PC-3 (cell line): Measurements from ENCODE around the gene STXBP5. TPM values are rescaled to one million over a fixed set of nuclear protein-coding genes. Genes with fewer than 3 reads are reported as not detected.

Experiments used
- ATAC-seq: fragments of 200-7000 bp; cut with Tn5 transposase; 2 replicates; pipeline ENCODE4 v1.9.1; 2020; ENCODE audit warnings: mild to moderate bottlenecking, moderate library complexity
- BruUV-seq: library from RNA; stranded (reverse); fragments of 400-500 nt; replicated peaks from 2 replicates; lab custom pipeline; 2021; lab: Mats Ljungman, UMichigan
- CTCF ChIA-PET: fragments of 300-600 bp; sonication (Branson Sonifier 250); formaldehyde crosslinking; loops from one replicate; lab custom pipeline; 2022; ENCODE audit warnings: antibody characterized with exemption; lab: Charles Lee
- POLR2A ChIA-PET: fragments of 300-600 bp; sonication (Branson Sonifier 250); formaldehyde crosslinking; loops from one replicate; lab custom pipeline; 2022; ENCODE audit warnings: antibody characterized with exemption; ENCODE audit not compliant: unreplicated experiment; lab: Charles Lee
- DNase-seq: peaks from one replicate; pipeline ENCODE4 v3.0.0-alpha.2; 2015
- H2AFZ ChIP-seq: fragments of 300-600 bp; sonication (generic); 2 replicates; pipeline ENCODE4 v1.6.0; 2016; ENCODE audit warnings: antibody characterized with exemption, low read length
- H3F3A ChIP-seq: fragments of 300-600 bp; sonication (generic); one replicate; pipeline ENCODE4 v1.6.0; 2017; ENCODE audit warnings: antibody characterized with exemption, low read length, control low read depth, mild to moderate bottlenecking; ENCODE audit not compliant: unreplicated experiment
- H3K27ac ChIP-seq: fragments of 300-600 bp; sonication (generic); 2 replicates; pipeline ENCODE4 v1.5.1; 2016; ENCODE audit warnings: mild to moderate bottlenecking, low read length
- H3K27me3 ChIP-seq: fragments of 300-600 bp; sonication (generic); 2 replicates; pipeline ENCODE4 v1.6.1; 2016; ENCODE audit warnings: low read length, mixed read lengths
- H3K36me3 ChIP-seq: fragments of 300-600 bp; sonication (generic); 2 replicates; pipeline ENCODE4 v1.6.1; 2016; ENCODE audit warnings: low read depth, mixed run types, low read length, mixed read lengths
- H3K4me1 ChIP-seq: fragments of 300-600 bp; sonication (generic); 2 replicates; pipeline ENCODE4 v1.5.1; 2016; ENCODE audit warnings: low read length; ENCODE audit not compliant: insufficient read depth
- H3K4me2 ChIP-seq: fragments of 300-600 bp; sonication (generic); 2 replicates; pipeline ENCODE4 v1.6.0; 2016; ENCODE audit warnings: low read length
- H3K4me3 ChIP-seq: fragments of 300-600 bp; sonication (generic); 2 replicates; pipeline ENCODE4 v1.5.1; 2016; ENCODE audit warnings: mild to moderate bottlenecking, low read length, mixed read lengths
- H3K79me2 ChIP-seq: fragments of 300-600 bp; sonication (generic); 2 replicates; pipeline ENCODE4 v1.6.1; 2017; ENCODE audit warnings: low read length, mixed read lengths
- H3K9ac ChIP-seq: fragments of 300-600 bp; sonication (generic); 2 replicates; pipeline ENCODE4 v1.6.0; 2016; ENCODE audit warnings: mild to moderate bottlenecking, low read length
- H3K9me2 ChIP-seq: fragments of 300-600 bp; sonication (generic); replicated peaks from 2 replicates; pipeline ENCODE4 v1.6.1; 2016; ENCODE audit warnings: mixed run types, low read length, mixed read lengths
- H3K9me3 ChIP-seq: fragments of 300-600 bp; sonication (generic); 2 replicates; pipeline ENCODE4 v1.6.1; 2016; ENCODE audit warnings: low read length, mixed read lengths
- H4K20me1 ChIP-seq: fragments of 300-600 bp; sonication (generic); 2 replicates; pipeline ENCODE4 v1.6.1; 2016; ENCODE audit warnings: low read length, mixed read lengths
- EZH2 ChIP-seq: fragments of 300-600 bp; sonication (generic); IDR thresholded peaks from one replicate; pipeline ENCODE4 v1.6.1; 2017; ENCODE audit warnings: antibody characterized with exemption, mild to moderate bottlenecking, low read length; ENCODE audit not compliant: unreplicated experiment
- EZH2phosphoT487 ChIP-seq: fragments of 300-600 bp; sonication (generic); IDR thresholded peaks from 2 replicates; pipeline ENCODE4 v1.6.1; 2018; ENCODE audit warnings: mild to moderate bottlenecking, antibody characterized with exemption, low read length, borderline replicate concordance
- intact Hi-C: fragments of 100-400 bp; cut with micrococcal nuclease; formaldehyde crosslinking; loops from 2 replicates; pipeline ENCODE4 v1.9.0; 2023
- total RNA-seq: library from RNA; depleted of rRNA; stranded (reverse); fragments of >200 nt; gene quantifications from 2 replicates; pipeline ENCODE4 v1.2.3, GENCODE V29; 2014
- TF ChIP-seq, protein P1 (sequence below): fragments of 300-600 bp; sonication (generic); conservative IDR thresholded peaks from 2 replicates; pipeline ENCODE4 v1.5.1; 2017; ENCODE audit warnings: antibody characterized with exemption, low read depth, mild to moderate bottlenecking, low read length

STXBP5 gene
- total RNA-seq, 1 experiment from 2014 or later, result 12.9 TPM

DNA sequence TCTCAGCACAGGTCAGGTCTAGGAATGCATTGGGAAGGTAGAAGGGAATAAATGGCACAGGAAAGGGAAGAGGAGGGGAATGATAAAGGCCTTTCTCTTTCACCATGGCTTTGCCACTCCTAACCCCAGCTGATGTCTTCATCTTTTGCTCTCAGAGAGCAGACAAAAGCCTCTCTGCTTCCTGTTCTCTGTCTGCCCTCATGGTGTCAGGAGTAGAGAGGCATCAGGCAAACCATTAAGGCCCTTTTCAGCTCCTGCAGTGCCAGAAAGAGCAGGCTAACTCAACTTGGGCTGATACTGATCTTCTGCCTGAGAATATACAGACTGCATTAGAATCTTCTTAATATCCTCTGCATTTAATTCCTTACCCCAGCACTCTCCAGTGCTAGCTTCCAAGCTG lies 48.0 kb upstream of the STXBP5 start:
- Histone ChIP-seq H3K36me3 (no peaks in the 10 kb centered on the region), H3K9me3 (no peaks in the 10 kb centered on the region), H2AFZ (no peak overlapping the region), H3F3A (no peaks in the 10 kb centered on the region), H4K20me1 (no peaks in the 10 kb centered on the region), H3K4me2 (no peak overlapping the region), H3K4me3 (no peak overlapping the region), H3K27ac (no peak overlapping the region), H3K9ac (no peak overlapping the region), H3K9me2 (no peaks in the 10 kb centered on the region), H3K27me3 (no peaks in the 10 kb centered on the region), H3K79me2 (no peaks in the 10 kb centered on the region), H3K4me1 (peaks cover 30% of the 10 kb centered on the region)
- TF ChIP-seq EZH2 (no peak), EZH2phosphoT487 (no peak)
- TF ChIP-seq, protein P1, sequence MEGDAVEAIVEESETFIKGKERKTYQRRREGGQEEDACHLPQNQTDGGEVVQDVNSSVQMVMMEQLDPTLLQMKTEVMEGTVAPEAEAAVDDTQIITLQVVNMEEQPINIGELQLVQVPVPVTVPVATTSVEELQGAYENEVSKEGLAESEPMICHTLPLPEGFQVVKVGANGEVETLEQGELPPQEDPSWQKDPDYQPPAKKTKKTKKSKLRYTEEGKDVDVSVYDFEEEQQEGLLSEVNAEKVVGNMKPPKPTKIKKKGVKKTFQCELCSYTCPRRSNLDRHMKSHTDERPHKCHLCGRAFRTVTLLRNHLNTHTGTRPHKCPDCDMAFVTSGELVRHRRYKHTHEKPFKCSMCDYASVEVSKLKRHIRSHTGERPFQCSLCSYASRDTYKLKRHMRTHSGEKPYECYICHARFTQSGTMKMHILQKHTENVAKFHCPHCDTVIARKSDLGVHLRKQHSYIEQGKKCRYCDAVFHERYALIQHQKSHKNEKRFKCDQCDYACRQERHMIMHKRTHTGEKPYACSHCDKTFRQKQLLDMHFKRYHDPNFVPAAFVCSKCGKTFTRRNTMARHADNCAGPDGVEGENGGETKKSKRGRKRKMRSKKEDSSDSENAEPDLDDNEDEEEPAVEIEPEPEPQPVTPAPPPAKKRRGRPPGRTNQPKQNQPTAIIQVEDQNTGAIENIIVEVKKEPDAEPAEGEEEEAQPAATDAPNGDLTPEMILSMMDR, result no peak
- POLR2A ChIA-PET, result no interaction called here
- CTCF ChIA-PET, result no interaction called here
- DNase-seq (no peak), ATAC-seq (no peak)
- intact Hi-C loops, result no loop called here
- BruUV-seq, result no TSS peak

DNA sequence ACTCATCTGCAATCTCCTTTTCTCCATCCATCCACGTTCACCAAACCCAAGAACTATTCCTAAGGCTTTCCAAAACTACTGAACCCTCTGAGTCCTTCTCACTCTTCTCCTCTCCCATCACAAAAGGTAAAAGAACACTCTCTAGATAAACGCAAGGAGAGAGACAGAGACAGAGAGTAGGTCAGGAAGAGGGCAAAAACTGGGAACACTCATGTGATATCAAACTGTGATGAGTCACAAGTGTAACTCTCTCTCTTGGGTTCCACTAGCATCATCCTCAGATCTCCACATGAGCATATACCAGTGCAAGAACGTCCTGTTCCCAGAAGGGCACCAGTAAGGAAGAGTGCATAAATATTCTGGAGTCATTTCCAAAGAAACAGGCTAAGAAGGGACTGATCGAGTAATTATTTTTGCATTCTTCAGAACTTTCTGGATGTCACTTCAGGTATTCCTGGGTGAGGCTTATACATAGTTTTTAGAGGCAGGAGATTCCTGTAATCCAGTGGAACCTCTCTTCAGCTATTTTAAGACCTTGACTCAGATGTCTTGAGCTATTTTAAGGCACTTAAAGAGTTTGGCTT lies 47.3 kb upstream of the STXBP5 start:
- no peak overlapping the region for H3K4me3 ChIP-seq
- H3K27me3 ChIP-seq, result no peaks in the 10 kb centered on the region
- no peaks in the 10 kb centered on the region for H3K9me2 ChIP-seq
- no peaks in the 10 kb centered on the region for H3K9me3 ChIP-seq
- H3F3A ChIP-seq, result no peaks in the 10 kb centered on the region
- no peaks in the 10 kb centered on the region for H3K79me2 ChIP-seq
- ATAC-seq, result no peak
- ChIA-PET POLR2A (no interaction called here), CTCF (no interaction called here)
- BruUV-seq, result no TSS peak
- TF ChIP-seq EZH2phosphoT487 (no peak), EZH2 (no peak)
- TF ChIP-seq, protein P1, result no peak
- H3K4me2 ChIP-seq, result no peak overlapping the region
- no peak overlapping the region for H3K9ac ChIP-seq
- no peaks in the 10 kb centered on the region for H4K20me1 ChIP-seq
- intact Hi-C loops, result no loop called here
- H3K36me3 ChIP-seq, result no peaks in the 10 kb centered on the region
- peaks cover 37% of the 10 kb centered on the region for H3K4me1 ChIP-seq
- H3K27ac ChIP-seq, result no peak overlapping the region
- no peak overlapping the region for H2AFZ ChIP-seq
- no peak for DNase-seq

DNA sequence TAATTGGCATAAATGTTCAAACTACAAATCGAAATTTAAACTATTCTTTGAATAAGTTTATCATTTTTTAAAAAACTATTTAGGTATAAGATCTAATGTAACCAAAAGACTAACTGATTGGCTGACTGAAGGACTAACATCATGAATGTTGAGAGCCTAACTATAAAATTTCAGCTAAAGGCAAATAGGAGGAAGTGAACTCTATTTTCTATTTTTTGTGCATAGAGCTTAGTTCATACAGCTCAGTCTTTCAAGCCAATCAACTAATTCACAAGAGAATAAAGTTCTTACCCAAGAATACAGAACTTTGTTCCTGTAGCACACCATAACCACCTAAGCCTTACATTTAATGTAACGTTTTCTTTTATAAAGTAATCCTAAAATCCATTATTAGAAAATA lies 46.3 kb upstream of the STXBP5 start:
- no peak overlapping the region for H3K9ac ChIP-seq
- no peaks in the 10 kb centered on the region for H3K9me2 ChIP-seq
- ChIA-PET POLR2A (no interaction called here), CTCF (no interaction called here)
- no peaks in the 10 kb centered on the region for H3K79me2 ChIP-seq
- no TSS peak for BruUV-seq
- no peak overlapping the region for H2AFZ ChIP-seq
- TF ChIP-seq EZH2phosphoT487 (no peak), EZH2 (no peak)
- TF ChIP-seq, protein P1, result no peak
- peaks cover 45% of the 10 kb centered on the region for H3K4me1 ChIP-seq
- no peak overlapping the region for H3K4me3 ChIP-seq
- DNase-seq (no peak), ATAC-seq (no peak)
- H3K9me3 ChIP-seq, result no peaks in the 10 kb centered on the region
- no peak overlapping the region for H3K4me2 ChIP-seq
- intact Hi-C loops, result no loop called here
- no peaks in the 10 kb centered on the region for H3F3A ChIP-seq
- H3K27me3 ChIP-seq, result no peaks in the 10 kb centered on the region
- H3K36me3 ChIP-seq, result no peaks in the 10 kb centered on the region
- no peaks in the 10 kb centered on the region for H4K20me1 ChIP-seq
- H3K27ac ChIP-seq, result no peak overlapping the region
